Neural cell (in vitro differentiated cells): Measurements from ENCODE around the gene RCE1. TPM values are rescaled to one million over a fixed set of nuclear protein-coding genes. Genes with fewer than 3 reads are reported as not detected.

Experiments used
- H2AFZ ChIP-seq: fragments of 200-600, 300-800 bp; sonication (generic), shearing (Covaris generic); 2 replicates; pipeline ENCODE4 v1.6.0; 2014; ENCODE audit warnings: low read depth, mild to moderate bottlenecking, antibody characterized with exemption, low read length, moderate library complexity
- H3F3A ChIP-seq: fragments of 200-600 bp; shearing (Covaris generic); 2 replicates; pipeline ENCODE4 v1.6.1; 2016; ENCODE audit warnings: mild to moderate bottlenecking, moderate library complexity, mixed read lengths, antibody characterized with exemption, low read length; ENCODE audit not compliant: insufficient read depth, poor library complexity, severe bottlenecking
- H3K27ac ChIP-seq: fragments of 200-600, 300-800 bp; sonication (generic), shearing (Covaris generic); 2 replicates; pipeline ENCODE4 v1.5.1; 2014; ENCODE audit warnings: mild to moderate bottlenecking, low read length, moderate library complexity
- H3K27me3 ChIP-seq: fragments of 300-800, 200-600 bp; sonication (generic), shearing (Covaris generic); 2 replicates; pipeline ENCODE4 v1.6.0; 2014; ENCODE audit warnings: mild to moderate bottlenecking, low read depth, low read length, moderate library complexity; ENCODE audit not compliant: insufficient read depth
- H3K36me3 ChIP-seq: fragments of 300-800, 200-600 bp; sonication (generic), shearing (Covaris generic); 2 replicates; pipeline ENCODE4 v1.5.1; 2014; ENCODE audit warnings: mild to moderate bottlenecking, antibody characterized with exemption, low read length, moderate library complexity; ENCODE audit not compliant: insufficient read depth
- H3K4me2 ChIP-seq: fragments of 300-800, 200-600 bp; sonication (generic), shearing (Covaris generic); 2 replicates; pipeline ENCODE4 v1.6.0; 2014; ENCODE audit warnings: mild to moderate bottlenecking, low read length
- H3K4me3 ChIP-seq: fragments of 300-800, 200-600 bp; sonication (generic), shearing (Covaris generic); 2 replicates; pipeline ENCODE4 v1.5.1; 2014; ENCODE audit warnings: mild to moderate bottlenecking, low read length, moderate library complexity
- H3K79me2 ChIP-seq: fragments of 200-600 bp; shearing (Covaris generic); replicated peaks from 2 replicates; pipeline ENCODE4 v1.6.0; 2014; ENCODE audit warnings: mild to moderate bottlenecking, low read length, moderate library complexity; ENCODE audit not compliant: insufficient read depth
- H3K9ac ChIP-seq: fragments of 300-800, 200-600 bp; sonication (generic), shearing (Covaris generic); 2 replicates; pipeline ENCODE4 v1.6.1; 2016; ENCODE audit warnings: mild to moderate bottlenecking, low read length, mixed read lengths
- H3K9me2 ChIP-seq: fragments of 200-600 bp; shearing (Covaris generic); 2 replicates; pipeline ENCODE4 v1.6.1; 2016; ENCODE audit warnings: mild to moderate bottlenecking, low read length, mixed read lengths; ENCODE audit not compliant: insufficient read depth
- H3K9me3 ChIP-seq: fragments of 200-600, 300-800 bp; sonication (generic), shearing (Covaris generic); 2 replicates; pipeline ENCODE4 v1.6.1; 2016; ENCODE audit warnings: mild to moderate bottlenecking, mixed run types, low read length, moderate library complexity, mixed read lengths
- H4K20me1 ChIP-seq: fragments of 200-600 bp; shearing (Covaris generic); 2 replicates; pipeline ENCODE4 v1.6.1; 2016; ENCODE audit warnings: mild to moderate bottlenecking, mixed run types; ENCODE audit not compliant: insufficient read depth
- EP300 ChIP-seq: fragments of 450-650 bp; conservative IDR thresholded peaks from 2 replicates; pipeline ENCODE4 v1.6.1; 2014; ENCODE audit warnings: antibody characterized with exemption, mild to moderate bottlenecking, moderate library complexity; ENCODE audit not compliant: poor library complexity, severe bottlenecking
- EZH2 ChIP-seq: fragments of 200-600, 300-800 bp; shearing (Covaris generic), sonication (generic); IDR thresholded peaks from 2 replicates; pipeline ENCODE4 v1.6.1; 2014; ENCODE audit warnings: antibody characterized with exemption, low read length, borderline replicate concordance, mild to moderate bottlenecking; ENCODE audit not compliant: insufficient read depth, poor library complexity, severe bottlenecking
- MXI1 ChIP-seq: fragments of 450-650 bp; conservative IDR thresholded peaks from 2 replicates; pipeline ENCODE4 v1.6.1; 2014; ENCODE audit warnings: antibody characterized with exemption, mild to moderate bottlenecking; ENCODE audit not compliant: poor library complexity, severe bottlenecking
- POLR2AphosphoS5 ChIP-seq: IDR thresholded peaks from 2 replicates; pipeline ENCODE4 v1.6.1; 2012
- RAD21 ChIP-seq: fragments of 450-650 bp; conservative IDR thresholded peaks from 2 replicates; pipeline ENCODE4 v1.6.1; 2014; ENCODE audit warnings: antibody characterized with exemption, mild to moderate bottlenecking, moderate library complexity
- SMC3 ChIP-seq: fragments of 450-650 bp; conservative IDR thresholded peaks from 2 replicates; pipeline ENCODE4 v1.6.1; 2014; ENCODE audit warnings: antibody characterized with exemption, mild to moderate bottlenecking, moderate library complexity; ENCODE audit not compliant: poor library complexity
- TAF1 ChIP-seq: IDR thresholded peaks from 2 replicates; pipeline ENCODE4 v1.6.1; 2012; ENCODE audit warnings: low read depth
- polyA plus RNA-seq: library from polyadenylated mRNA; depleted of rRNA; stranded (reverse); fragments of >200 nt; gene quantifications from 2 replicates; pipeline ENCODE4 v1.2.3, GENCODE V29; 2014
- TF ChIP-seq, protein P1 (sequence below): IDR thresholded peaks from 2 replicates; pipeline ENCODE4 v1.6.1; 2012; ENCODE audit warnings: borderline replicate concordance
- TF ChIP-seq, protein P2 (sequence below): fragments of 450-650 bp; IDR thresholded peaks from 2 replicates; pipeline ENCODE4 v1.5.1; 2014; ENCODE audit warnings: antibody characterized with exemption, mild to moderate bottlenecking, moderate library complexity; ENCODE audit not compliant: poor library complexity, severe bottlenecking

RCE1 gene
- polyA plus RNA-seq, 1 donor from 2014 or later = 50.5 TPM

DNA sequence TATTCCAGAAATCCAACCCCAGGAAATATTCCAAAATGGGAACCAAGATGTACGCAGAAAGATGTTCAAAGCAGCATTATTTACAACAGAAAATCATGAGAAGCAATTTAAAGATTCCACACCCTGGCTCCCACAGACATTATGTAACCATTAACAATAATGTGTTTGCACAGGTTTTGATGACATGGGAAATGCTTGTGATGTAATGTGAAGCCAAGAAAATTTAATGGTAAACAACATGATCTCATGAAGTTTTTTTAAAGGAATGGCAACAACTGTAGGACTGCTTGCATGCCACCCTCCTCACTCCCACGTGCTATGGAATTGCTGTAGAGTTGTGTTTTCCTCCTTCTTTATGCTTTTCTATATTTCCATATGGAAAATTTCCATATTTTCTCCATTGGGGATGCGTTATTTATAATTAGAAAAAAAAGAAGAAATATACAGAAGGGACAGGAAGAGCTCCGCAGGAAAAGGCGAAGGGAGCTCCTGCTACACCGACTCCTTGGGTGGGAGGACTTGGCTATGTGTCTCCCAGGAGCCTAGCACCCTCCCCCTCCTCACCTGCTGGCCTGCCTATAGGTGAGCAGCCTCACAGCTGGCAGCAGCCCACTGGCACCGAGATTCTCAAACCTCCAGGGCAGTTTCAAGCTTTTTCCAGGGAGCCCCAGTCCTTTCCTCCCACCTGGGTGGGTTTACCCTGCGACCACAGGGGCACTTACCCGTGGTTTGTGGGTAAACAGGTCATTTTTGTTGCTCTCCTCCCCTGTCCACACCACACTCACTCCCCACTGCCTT, 34.5 kb downstream of the RCE1 start:
- H3K9ac ChIP-seq = no peak overlapping the region

DNA sequence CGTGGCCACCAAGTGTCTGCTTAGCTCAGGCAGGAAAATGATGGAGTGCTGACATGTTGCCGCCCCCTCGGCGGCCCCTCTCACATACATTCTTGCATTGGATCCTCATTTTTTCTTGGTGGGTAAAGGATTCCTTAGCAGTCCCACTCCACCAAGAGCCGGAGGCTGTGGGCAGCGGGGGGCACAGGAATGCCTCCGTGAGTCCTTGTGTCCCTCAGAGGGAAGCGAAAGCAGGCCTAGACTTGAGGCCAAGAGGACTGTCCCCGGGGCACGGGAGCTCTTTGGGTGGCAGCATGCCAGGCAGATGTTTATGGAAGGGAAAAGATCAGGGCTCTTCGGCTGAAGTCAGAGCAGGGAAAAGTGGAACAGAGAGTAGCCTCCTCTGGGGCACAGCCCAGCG, 35.2 kb downstream of the RCE1 start:
- Histone ChIP-seq H3K9me3 (no peaks in the 10 kb centered on the region), H3K27ac (no peak overlapping the region), H3F3A (no peaks in the 10 kb centered on the region), H3K27me3 (no peaks in the 10 kb centered on the region), H2AFZ (no peak overlapping the region), H3K4me3 (no peak overlapping the region), H3K4me2 (no peak overlapping the region), H3K9me2 (no peaks in the 10 kb centered on the region), H4K20me1 (no peaks in the 10 kb centered on the region), H3K9ac (no peak overlapping the region), H3K79me2 (no peaks in the 10 kb centered on the region), H3K36me3 (no peaks in the 10 kb centered on the region)
- TF ChIP-seq MXI1 = no peak
- TF ChIP-seq EP300 = no peak
- TF ChIP-seq, protein P1, sequence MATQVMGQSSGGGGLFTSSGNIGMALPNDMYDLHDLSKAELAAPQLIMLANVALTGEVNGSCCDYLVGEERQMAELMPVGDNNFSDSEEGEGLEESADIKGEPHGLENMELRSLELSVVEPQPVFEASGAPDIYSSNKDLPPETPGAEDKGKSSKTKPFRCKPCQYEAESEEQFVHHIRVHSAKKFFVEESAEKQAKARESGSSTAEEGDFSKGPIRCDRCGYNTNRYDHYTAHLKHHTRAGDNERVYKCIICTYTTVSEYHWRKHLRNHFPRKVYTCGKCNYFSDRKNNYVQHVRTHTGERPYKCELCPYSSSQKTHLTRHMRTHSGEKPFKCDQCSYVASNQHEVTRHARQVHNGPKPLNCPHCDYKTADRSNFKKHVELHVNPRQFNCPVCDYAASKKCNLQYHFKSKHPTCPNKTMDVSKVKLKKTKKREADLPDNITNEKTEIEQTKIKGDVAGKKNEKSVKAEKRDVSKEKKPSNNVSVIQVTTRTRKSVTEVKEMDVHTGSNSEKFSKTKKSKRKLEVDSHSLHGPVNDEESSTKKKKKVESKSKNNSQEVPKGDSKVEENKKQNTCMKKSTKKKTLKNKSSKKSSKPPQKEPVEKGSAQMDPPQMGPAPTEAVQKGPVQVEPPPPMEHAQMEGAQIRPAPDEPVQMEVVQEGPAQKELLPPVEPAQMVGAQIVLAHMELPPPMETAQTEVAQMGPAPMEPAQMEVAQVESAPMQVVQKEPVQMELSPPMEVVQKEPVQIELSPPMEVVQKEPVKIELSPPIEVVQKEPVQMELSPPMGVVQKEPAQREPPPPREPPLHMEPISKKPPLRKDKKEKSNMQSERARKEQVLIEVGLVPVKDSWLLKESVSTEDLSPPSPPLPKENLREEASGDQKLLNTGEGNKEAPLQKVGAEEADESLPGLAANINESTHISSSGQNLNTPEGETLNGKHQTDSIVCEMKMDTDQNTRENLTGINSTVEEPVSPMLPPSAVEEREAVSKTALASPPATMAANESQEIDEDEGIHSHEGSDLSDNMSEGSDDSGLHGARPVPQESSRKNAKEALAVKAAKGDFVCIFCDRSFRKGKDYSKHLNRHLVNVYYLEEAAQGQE = no peak
- TF ChIP-seq RAD21 = no peak
- no peak for TF ChIP-seq POLR2AphosphoS5
- TF ChIP-seq, protein P2, sequence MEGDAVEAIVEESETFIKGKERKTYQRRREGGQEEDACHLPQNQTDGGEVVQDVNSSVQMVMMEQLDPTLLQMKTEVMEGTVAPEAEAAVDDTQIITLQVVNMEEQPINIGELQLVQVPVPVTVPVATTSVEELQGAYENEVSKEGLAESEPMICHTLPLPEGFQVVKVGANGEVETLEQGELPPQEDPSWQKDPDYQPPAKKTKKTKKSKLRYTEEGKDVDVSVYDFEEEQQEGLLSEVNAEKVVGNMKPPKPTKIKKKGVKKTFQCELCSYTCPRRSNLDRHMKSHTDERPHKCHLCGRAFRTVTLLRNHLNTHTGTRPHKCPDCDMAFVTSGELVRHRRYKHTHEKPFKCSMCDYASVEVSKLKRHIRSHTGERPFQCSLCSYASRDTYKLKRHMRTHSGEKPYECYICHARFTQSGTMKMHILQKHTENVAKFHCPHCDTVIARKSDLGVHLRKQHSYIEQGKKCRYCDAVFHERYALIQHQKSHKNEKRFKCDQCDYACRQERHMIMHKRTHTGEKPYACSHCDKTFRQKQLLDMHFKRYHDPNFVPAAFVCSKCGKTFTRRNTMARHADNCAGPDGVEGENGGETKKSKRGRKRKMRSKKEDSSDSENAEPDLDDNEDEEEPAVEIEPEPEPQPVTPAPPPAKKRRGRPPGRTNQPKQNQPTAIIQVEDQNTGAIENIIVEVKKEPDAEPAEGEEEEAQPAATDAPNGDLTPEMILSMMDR = no peak
- TF ChIP-seq EZH2 = no peak
- TF ChIP-seq TAF1 = no peak
- TF ChIP-seq SMC3 = no peak

More for the DNA sequence above, 34.5 kb downstream of the RCE1 start:
- H3K36me3 ChIP-seq = no peaks in the 10 kb centered on the region
- H3K27me3 ChIP-seq = no peaks in the 10 kb centered on the region
- H3K9me2 ChIP-seq = no peaks in the 10 kb centered on the region
- no peaks in the 10 kb centered on the region for H3F3A ChIP-seq
- no peak overlapping the region for H2AFZ ChIP-seq
- H3K4me2 ChIP-seq = no peak overlapping the region
- no peak overlapping the region for H3K27ac ChIP-seq
- H4K20me1 ChIP-seq = no peaks in the 10 kb centered on the region
- H3K4me3 ChIP-seq = no peak overlapping the region
- no peak for TF ChIP-seq EP300
- TF ChIP-seq, protein P1 = no peak
- TF ChIP-seq EZH2 = no peak
- H3K9me3 ChIP-seq = no peaks in the 10 kb centered on the region
- no peaks in the 10 kb centered on the region for H3K79me2 ChIP-seq
